Spleen (tissue), 11 donors: ENCODE results near the gene WDR1. TPM values are rescaled to one million over a fixed set of nuclear protein-coding genes. Genes with fewer than 3 reads are reported as not detected.

Experiments used
- DNase-seq: peaks from one replicate; pipeline ENCODE4 v3.0.0-alpha.2; 2020
- H3K27ac ChIP-seq, 8 donors: fragments of 200-600 bp; sonication (generic) in 7 of 8; 1 replicate in 4 of 8; 2 replicates in 4 of 8; pipeline versions ENCODE4 v1.5.0 to v1.8.0; 2016 to 2021; ENCODE audit warnings: inconsistent platforms in 4 of 8, mild to moderate bottlenecking in 4 of 8, moderate library complexity in 1 of 8
- H3K27me3 ChIP-seq, 7 donors: fragments of 200-600 bp; sonication (generic) in 6 of 7; replicated peaks in 1 of 7; 1 replicate in 4 of 7; 2 replicates in 3 of 7; pipeline versions ENCODE4 v1.5.0 to v1.8.0; 2016 to 2021; ENCODE audit warnings: inconsistent platforms in 3 of 7, mild to moderate bottlenecking in 1 of 7
- H3K36me3 ChIP-seq, 6 donors: fragments of 200-600 bp; sonication (generic) in 5 of 6; 1 replicate in 4 of 6; 2 replicates in 2 of 6; pipeline versions ENCODE4 v1.5.0 to v1.8.0; 2016 to 2021; ENCODE audit warnings: inconsistent platforms in 2 of 6
- H3K4me1 ChIP-seq, 6 donors: fragments of 200-600 bp; sonication (generic) in 5 of 6; 1 replicate in 3 of 6; 2 replicates in 3 of 6; pipeline versions ENCODE4 v1.5.0 to v1.8.0; 2016 to 2021; ENCODE audit warnings: inconsistent platforms in 3 of 6
- H3K4me3 ChIP-seq, 8 donors: fragments of 200-600 bp; sonication (generic) in 7 of 8; 1 replicate in 4 of 8; 2 replicates in 4 of 8; pipeline versions ENCODE4 v1.5.0 to v1.8.0; 2016 to 2021; ENCODE audit warnings: inconsistent platforms in 4 of 8, mild to moderate bottlenecking in 4 of 8, moderate library complexity in 2 of 8
- H3K9me3 ChIP-seq, 8 donors: fragments of 200-600 bp; sonication (generic) in 7 of 8; 1 replicate in 4 of 8; 2 replicates in 4 of 8; pipeline versions ENCODE4 v1.5.0 to v1.8.0; 2016 to 2021; ENCODE audit warnings: inconsistent platforms in 4 of 8
- CTCF ChIP-seq, 11 experiments: fragments of 200-600 bp in 7 of 11; fragments of 450-650 bp in 4 of 11; sonication (generic) in 4 of 11; IDR thresholded peaks in 8 of 11; conservative IDR thresholded peaks in 3 of 11; 1 replicate in 7 of 11; 2 replicates in 4 of 11; pipeline versions ENCODE4 v1.4.0 to v1.8.0; 2016 to 2021; ENCODE audit warnings: antibody characterized with exemption in 11 of 11, inconsistent platforms in 4 of 11, mild to moderate bottlenecking in 1 of 11
- POLR2A ChIP-seq, 3 donors: fragments of 450-650 bp; IDR thresholded peaks; one replicate each; pipeline ENCODE4 v1.5.1; 2017; ENCODE audit warnings: antibody characterized with exemption in 3 of 3, mild to moderate bottlenecking in 1 of 3
- POLR2AphosphoS5 ChIP-seq, 3 donors: sonication (generic); formaldehyde crosslinking; IDR thresholded peaks; one replicate each; pipeline ENCODE4 v1.5.1; 2017; ENCODE audit warnings: antibody characterized with exemption in 3 of 3
- WGBS, 5 donors: extraction: QIAGEN DNeasy Blood & Tissue Kit in 3 of 5; methylation state at CpG; one replicate each; pipeline versions ENCODE4 v1.1.5 to v1.1.7; 2013 to 2018; 5-methylcytosine and 5-hydroxymethylcytosine counted together
- intact Hi-C: fragments of 100-400 bp; cut with DNase I; formaldehyde crosslinking; loops from one replicate; pipeline ENCODE4 v1.15.0; 2023; ENCODE audit warnings: low total_unique reads
- polyA plus RNA-seq, 3 donors: library from polyadenylated mRNA; stranded (reverse); fragments of 200-250 nt; gene quantifications; one replicate each; pipeline ENCODE4 v1.2.1, GENCODE V29; 2013
- total RNA-seq, 7 donors: library from RNA; depleted of rRNA in 3 of 7; stranded (reverse); fragments of >200 nt in 3 of 7; fragmentation: NEBNext Ultra II Directional in 4 of 7; extraction: Animal tissue kit (Norgen Biotek cat#: 25700) in 4 of 7; gene quantifications; one replicate each; pipeline versions ENCODE4 v1.1.0 to v1.2.1, GENCODE V29; 2016 to 2021
- donor health status: healthy with polysubstance abuse.
- donor health status: DM: no; HTN: no; CAD: no; lungs with moderate emphysema.
- donor health status: DM: no; HTN: no; CAD: no.
- donor health status: Bipolar disorder and iron deficiency.
- donor health status: healthy.
- donor health status: DM: no; HTN: no; CAD: no.
- donor health status: DM: yes; HTN: yes; CAD: no.

Gene WDR1
- total and polyA plus RNA-seq, 10 donors: 56.6 to 377 (median 147) TPM

- H3K36me3 ChIP-seq: peaks cover 0 to 96% (median 41%) of the 10 kb centered on the region in 6 donors
- DNase-seq: no peak
- no peaks in the 10 kb centered on the region for H3K9me3 ChIP-seq
- peaks cover 0 to 11% (median 0%) of the 10 kb centered on the region in 7 donors for H3K27me3 ChIP-seq
- peak; percentile 5 to 44 (median 36) for TF ChIP-seq POLR2AphosphoS5 (IDR thresholded peaks at IDR 0.05)
- no peak for TF ChIP-seq POLR2A (IDR thresholded peaks at IDR 0.05)
- no peak for TF ChIP-seq CTCF (IDR thresholded peaks at IDR 0.05 in 8 of 11, conservative IDR thresholded peaks at IDR 0.05 in 3 of 11)
- H3K27ac ChIP-seq: no peak overlapping the region
- H3K4me3 ChIP-seq: no peak overlapping the region
- no peaks in the 10 kb centered on the region for H3K4me1 ChIP-seq
- WGBS, 5 donors: 79 to 97% (median 93%) methylated on average over 12 of the region's 12 CpGs
- intact Hi-C loops: no loop called here
Observed at GRCh38 chr4:10069075-10069642, 47.4 kb downstream of the WDR1 start.

- no peaks in the 10 kb centered on the region for H3K9me3 ChIP-seq
- no peak overlapping the region for H3K27ac ChIP-seq
- no peak overlapping the region for H3K4me3 ChIP-seq
- TF ChIP-seq POLR2A (IDR thresholded peaks at IDR 0.05) (no peak), CTCF (IDR thresholded peaks at IDR 0.05 in 8 of 11, conservative IDR thresholded peaks at IDR 0.05 in 3 of 11) (no peak), POLR2AphosphoS5 (IDR thresholded peaks at IDR 0.05) (no peak)
- H3K36me3 ChIP-seq: peaks cover 0 to 96% (median 28%) of the 10 kb centered on the region in 6 donors
- 90 to 99% (median 96%) methylated on average over 15 of the region's 15 CpGs for WGBS, 5 donors
- peaks cover 0 to 11% (median 4%) of the 10 kb centered on the region in 6 donors for H3K4me1 ChIP-seq
- H3K27me3 ChIP-seq: peaks cover 0 to 11% (median 0%) of the 10 kb centered on the region in 7 donors
- DNase-seq: no peak
- intact Hi-C loops: no loop called here
Observed at GRCh38 chr4:10066670-10067651, 49.6 kb downstream of the WDR1 start.

GRCh38 chr4:10066206-10066605 is 50.4 kb downstream of the WDR1 start:
- H3K4me1 ChIP-seq: peaks cover 0 to 11% (median 4%) of the 10 kb centered on the region in 6 donors
- intact Hi-C loops: no loop called here
- WGBS, 5 donors: 43 to 94% (median 68%) methylated on average over 2 of the region's 2 CpGs

More at GRCh38 chr4:10066206-10066605, 50.4 kb downstream of the WDR1 start:
- no peak for DNase-seq
- peaks cover 0 to 11% (median 0%) of the 10 kb centered on the region in 7 donors for H3K27me3 ChIP-seq
- TF ChIP-seq CTCF (IDR thresholded peaks at IDR 0.05 in 8 of 11, conservative IDR thresholded peaks at IDR 0.05 in 3 of 11) (no peak), POLR2A (IDR thresholded peaks at IDR 0.05) (no peak), POLR2AphosphoS5 (IDR thresholded peaks at IDR 0.05) (no peak)
- H3K36me3 ChIP-seq: peaks cover 0 to 97% (median 28%) of the 10 kb centered on the region in 6 donors
- no peak overlapping the region for H3K4me3 ChIP-seq
- H3K9me3 ChIP-seq: no peaks in the 10 kb centered on the region
- H3K27ac ChIP-seq: no peak overlapping the region
